K562 (cell line): Measurements from ENCODE around the gene CCDC148.

Experiments used
- CHD2 ChIP-seq: IDR thresholded peaks from 2 replicates; pipeline ENCODE4 v1.6.1; 2011; ENCODE audit warnings: low read depth, low read length
- CTCF ChIP-seq, 3 experiments: IDR thresholded peaks in 2 of 3; conservative IDR thresholded peaks in 1 of 3; 2 replicates each; pipeline ENCODE4 v1.5.1; 2011 to 2012; ENCODE audit warnings: low read length in 3 of 3, mild to moderate bottlenecking in 3 of 3, control low read depth in 2 of 3, improper control_type of control experiment in 1 of 3, inconsistent platforms in 1 of 3, low read depth in 1 of 3, mixed read lengths in 1 of 3, moderate library complexity in 1 of 3; ENCODE audit not compliant: insufficient read depth in 2 of 3
- EZH2 ChIP-seq: IDR thresholded peaks from 2 replicates; pipeline ENCODE4 v1.6.1; 2012; ENCODE audit warnings: low read depth, mild to moderate bottlenecking, inconsistent platforms, low read length, borderline replicate concordance
- FOSL1 ChIP-seq: fragments of 200-800 bp; sonication (Bioruptor generic); conservative IDR thresholded peaks from 2 replicates; pipeline ENCODE4 v1.6.1; 2016; ENCODE audit warnings: missing genetic modification characterization, missing compliant biosample characterization
- KAT2B ChIP-seq: IDR thresholded peaks from one replicate; pipeline ENCODE4 v1.6.1; 2012; ENCODE audit warnings: low read depth, mild to moderate bottlenecking, control low read depth, inconsistent platforms, low read length, moderate library complexity
- MIER1 ChIP-seq: fragments of 450-650 bp; IDR thresholded peaks from 2 replicates; pipeline ENCODE4 v1.6.1; 2016; ENCODE audit warnings: antibody characterized with exemption, mild to moderate bottlenecking, low read depth
- MTA3 ChIP-seq: fragments of 450-650 bp; formaldehyde crosslinking; IDR thresholded peaks from 2 replicates; pipeline ENCODE4 v1.6.1; 2017; ENCODE audit warnings: mild to moderate bottlenecking, borderline replicate concordance
- NFATC3 ChIP-seq: fragments of 450-650 bp; IDR thresholded peaks from 2 replicates; pipeline ENCODE4 v1.6.1; 2017; ENCODE audit warnings: mild to moderate bottlenecking
- POLR2A ChIP-seq: fragments of 450-650 bp; conservative IDR thresholded peaks from 2 replicates; pipeline ENCODE4 v1.6.1; 2016
- POLR2AphosphoS5 ChIP-seq: IDR thresholded peaks from 2 replicates; pipeline ENCODE4 v1.6.1; 2011; ENCODE audit warnings: mild to moderate bottlenecking, low read depth, low read length, moderate library complexity; ENCODE audit not compliant: control insufficient read depth, insufficient read depth
- REST ChIP-seq, 2 experiments: fragments of 450-650 bp; formaldehyde crosslinking in 1 of 2; IDR thresholded peaks; 2 replicates each; pipeline versions ENCODE4 v1.4.0 to v1.6.1; 2014 to 2020; ENCODE audit warnings: mild to moderate bottlenecking in 2 of 2, borderline replicate concordance in 1 of 2, low read depth in 1 of 2
- TF ChIP-seq, protein P1 (sequence below): fragments of 450-650 bp; IDR thresholded peaks from 2 replicates; pipeline ENCODE4 v1.6.1; 2016; ENCODE audit warnings: low read depth

DNA sequence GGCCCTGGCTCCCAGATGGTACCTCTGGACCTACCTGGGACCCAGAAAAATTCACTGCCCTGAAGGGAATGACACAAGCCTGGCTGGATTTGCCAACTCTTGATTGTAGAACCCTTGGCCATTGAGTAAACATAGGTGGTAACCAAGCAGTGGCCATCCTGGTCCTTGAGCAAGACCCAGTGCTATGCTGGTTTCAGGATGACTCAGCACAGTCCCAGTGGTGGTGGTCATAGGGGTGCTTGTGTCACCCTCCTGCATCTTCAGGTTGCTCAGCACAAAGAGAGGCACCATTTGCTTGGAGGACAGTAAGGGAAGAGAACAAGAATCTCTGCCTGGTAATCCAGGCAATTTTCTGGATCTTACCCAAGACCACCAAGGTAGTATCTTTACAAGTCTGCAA is 302.0 kb downstream of the CCDC148 start:
- TF ChIP-seq NFATC3 (no peak), FOSL1 (tag) (no peak), KAT2B (no peak), CHD2 (no peak), POLR2A (no peak), CTCF (IDR thresholded peaks at IDR 0.05 in 2 of 3, conservative IDR thresholded peaks at IDR 0.05 in 1 of 3; ENCODE audit: insufficient read depth in 2 of 3, low read depth in 1 of 3, low read length in 3 of 3) (no peak), MTA3 (no peak), POLR2AphosphoS5 (no peak), MIER1 (no peak), EZH2 (no peak), REST (IDR thresholded peaks at IDR 0.05; ENCODE audit: borderline replicate concordance) (no peak), REST (CRISPR knock-in tag; IDR thresholded peaks at IDR 0.05; ENCODE audit: low read depth) (no peak)
- TF ChIP-seq, protein P1, sequence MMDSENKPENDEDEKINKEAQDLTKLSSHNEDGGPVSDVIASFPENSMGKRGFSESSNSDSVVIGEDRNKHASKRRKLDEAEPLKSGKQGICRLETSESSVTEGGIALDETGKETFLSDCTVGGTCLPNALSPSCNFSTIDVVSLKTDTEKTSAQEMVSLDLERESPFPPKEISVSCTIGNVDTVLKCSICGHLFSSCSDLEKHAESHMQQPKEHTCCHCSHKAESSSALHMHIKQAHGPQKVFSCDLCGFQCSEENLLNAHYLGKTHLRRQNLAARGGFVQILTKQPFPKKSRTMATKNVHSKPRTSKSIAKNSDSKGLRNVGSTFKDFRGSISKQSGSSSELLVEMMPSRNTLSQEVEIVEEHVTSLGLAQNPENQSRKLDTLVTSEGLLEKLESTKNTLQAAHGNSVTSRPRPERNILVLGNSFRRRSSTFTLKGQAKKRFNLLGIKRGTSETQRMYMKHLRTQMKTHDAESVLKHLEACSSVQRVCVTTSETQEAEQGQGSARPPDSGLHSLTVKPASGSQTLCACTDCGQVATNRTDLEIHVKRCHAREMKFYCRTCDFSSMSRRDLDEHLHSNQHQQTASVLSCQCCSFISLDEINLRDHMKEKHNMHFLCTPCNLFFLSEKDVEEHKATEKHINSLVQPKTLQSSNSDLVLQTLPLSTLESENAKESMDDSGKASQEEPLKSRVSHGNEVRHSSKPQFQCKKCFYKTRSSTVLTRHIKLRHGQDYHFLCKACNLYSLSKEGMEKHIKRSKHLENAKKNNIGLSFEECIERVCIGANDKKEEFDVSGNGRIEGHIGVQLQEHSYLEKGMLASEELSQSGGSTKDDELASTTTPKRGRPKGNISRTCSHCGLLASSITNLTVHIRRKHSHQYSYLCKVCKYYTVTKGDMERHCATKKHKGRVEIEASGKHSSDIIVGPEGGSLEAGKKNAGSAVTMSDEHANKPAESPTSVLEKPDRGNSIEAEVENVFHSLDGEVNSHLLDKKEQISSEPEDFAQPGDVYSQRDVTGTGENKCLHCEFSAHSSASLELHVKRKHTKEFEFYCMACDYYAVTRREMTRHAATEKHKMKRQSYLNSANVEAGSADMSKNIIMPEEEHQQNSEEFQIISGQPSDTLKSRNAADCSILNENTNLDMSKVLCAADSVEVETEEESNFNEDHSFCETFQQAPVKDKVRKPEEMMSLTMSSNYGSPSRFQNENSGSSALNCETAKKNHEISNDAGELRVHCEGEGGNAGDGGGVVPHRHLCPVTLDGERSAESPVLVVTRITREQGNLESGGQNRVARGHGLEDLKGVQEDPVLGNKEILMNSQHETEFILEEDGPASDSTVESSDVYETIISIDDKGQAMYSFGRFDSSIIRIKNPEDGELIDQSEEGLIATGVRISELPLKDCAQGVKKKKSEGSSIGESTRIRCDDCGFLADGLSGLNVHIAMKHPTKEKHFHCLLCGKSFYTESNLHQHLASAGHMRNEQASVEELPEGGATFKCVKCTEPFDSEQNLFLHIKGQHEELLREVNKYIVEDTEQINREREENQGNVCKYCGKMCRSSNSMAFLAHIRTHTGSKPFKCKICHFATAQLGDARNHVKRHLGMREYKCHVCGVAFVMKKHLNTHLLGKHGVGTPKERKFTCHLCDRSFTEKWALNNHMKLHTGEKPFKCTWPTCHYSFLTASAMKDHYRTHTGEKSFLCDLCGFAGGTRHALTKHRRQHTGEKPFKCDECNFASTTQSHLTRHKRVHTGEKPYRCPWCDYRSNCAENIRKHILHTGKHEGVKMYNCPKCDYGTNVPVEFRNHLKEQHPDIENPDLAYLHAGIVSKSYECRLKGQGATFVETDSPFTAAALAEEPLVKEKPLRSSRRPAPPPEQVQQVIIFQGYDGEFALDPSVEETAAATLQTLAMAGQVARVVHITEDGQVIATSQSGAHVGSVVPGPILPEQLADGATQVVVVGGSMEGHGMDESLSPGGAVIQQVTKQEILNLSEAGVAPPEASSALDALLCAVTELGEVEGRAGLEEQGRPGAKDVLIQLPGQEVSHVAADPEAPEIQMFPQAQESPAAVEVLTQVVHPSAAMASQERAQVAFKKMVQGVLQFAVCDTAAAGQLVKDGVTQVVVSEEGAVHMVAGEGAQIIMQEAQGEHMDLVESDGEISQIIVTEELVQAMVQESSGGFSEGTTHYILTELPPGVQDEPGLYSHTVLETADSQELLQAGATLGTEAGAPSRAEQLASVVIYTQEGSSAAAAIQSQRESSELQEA: no peak
